AG09319 (cell line): ENCODE measurements around the gene AFF1.
A peak's percentile ranks its signal among the peaks of the same experiment; 100 is the strongest.

ENCODE experiments used
- DNase-seq: peaks from one replicate; pipeline ENCODE4 v3.0.0-alpha.2; 2010; ENCODE audit warnings: low read depth; ENCODE audit errors: extremely low read depth
- TF ChIP-seq, protein P1 (sequence below): IDR thresholded peaks from 2 replicates; pipeline ENCODE4 v1.5.1; 2011; ENCODE audit warnings: low read depth, mild to moderate bottlenecking, inconsistent platforms, low read length, moderate library complexity

Gene AFF1

GRCh38 chr4:86946868-86947500, 12.2 kb downstream of the AFF1 start:
- TF ChIP-seq, protein P1, sequence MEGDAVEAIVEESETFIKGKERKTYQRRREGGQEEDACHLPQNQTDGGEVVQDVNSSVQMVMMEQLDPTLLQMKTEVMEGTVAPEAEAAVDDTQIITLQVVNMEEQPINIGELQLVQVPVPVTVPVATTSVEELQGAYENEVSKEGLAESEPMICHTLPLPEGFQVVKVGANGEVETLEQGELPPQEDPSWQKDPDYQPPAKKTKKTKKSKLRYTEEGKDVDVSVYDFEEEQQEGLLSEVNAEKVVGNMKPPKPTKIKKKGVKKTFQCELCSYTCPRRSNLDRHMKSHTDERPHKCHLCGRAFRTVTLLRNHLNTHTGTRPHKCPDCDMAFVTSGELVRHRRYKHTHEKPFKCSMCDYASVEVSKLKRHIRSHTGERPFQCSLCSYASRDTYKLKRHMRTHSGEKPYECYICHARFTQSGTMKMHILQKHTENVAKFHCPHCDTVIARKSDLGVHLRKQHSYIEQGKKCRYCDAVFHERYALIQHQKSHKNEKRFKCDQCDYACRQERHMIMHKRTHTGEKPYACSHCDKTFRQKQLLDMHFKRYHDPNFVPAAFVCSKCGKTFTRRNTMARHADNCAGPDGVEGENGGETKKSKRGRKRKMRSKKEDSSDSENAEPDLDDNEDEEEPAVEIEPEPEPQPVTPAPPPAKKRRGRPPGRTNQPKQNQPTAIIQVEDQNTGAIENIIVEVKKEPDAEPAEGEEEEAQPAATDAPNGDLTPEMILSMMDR, result no peak
- DNase-seq, result no peak

GRCh38 chr4:86947501-86948120, 12.8 kb downstream of the AFF1 start:
- TF ChIP-seq, protein P1, result no peak
- no peak for DNase-seq

DNA sequence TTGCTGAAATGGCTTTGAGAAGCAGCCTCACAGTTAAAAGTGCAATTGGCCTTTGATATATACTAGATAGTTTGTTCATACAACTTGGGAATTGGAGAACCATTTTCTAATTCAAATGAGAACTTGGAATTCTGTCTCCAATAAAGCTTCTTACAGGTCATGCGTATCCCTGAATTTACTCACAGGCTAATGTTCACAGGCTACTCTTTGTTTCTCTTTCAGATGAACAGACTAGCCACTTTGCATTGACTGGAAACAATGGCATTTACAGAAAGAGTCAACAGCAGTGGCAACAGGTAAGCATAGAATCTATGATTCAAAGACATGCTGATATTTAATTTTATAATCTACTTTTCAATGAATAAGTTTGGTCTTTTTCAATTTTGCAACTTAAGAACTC, 13.5 kb downstream of the AFF1 start:
- DNase-seq, result no peak

DNA sequence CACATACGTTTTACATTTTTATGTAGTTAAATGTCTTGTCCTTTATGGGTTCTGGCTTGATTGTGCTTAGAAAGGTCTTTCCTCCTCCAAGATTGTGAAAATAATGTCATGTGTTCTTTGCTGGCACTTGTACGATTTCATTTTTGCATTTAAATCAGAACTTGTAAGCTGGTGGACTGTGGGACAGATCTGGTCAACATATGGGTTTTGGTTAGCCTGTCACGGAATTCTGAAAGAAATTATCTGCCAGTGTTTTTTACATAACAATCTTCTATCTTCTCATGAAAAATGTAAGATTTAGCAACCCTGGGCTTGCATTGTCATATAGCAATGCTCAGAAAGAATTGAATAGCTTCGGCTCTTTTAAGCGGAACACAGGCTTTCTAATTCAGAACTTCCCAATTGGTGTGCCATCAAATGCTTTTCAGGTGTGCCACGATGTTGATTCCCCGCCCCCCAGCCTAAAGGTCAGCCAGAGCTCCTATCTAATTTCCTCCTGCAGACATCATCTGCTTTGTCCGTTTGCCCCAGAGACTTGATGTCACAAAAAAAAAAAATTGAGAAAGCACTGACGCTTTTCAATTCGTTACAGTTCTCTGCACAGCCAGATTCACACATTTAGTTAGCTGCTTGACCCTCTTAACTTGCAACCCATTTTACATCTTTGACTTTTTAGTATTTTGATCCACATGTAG, 16.2 kb downstream of the AFF1 start:
- TF ChIP-seq, protein P1, result no peak
- peak; percentile 39 for DNase-seq

More for the DNA sequence above, 13.5 kb downstream of the AFF1 start:
- TF ChIP-seq, protein P1, result no peak

DNA sequence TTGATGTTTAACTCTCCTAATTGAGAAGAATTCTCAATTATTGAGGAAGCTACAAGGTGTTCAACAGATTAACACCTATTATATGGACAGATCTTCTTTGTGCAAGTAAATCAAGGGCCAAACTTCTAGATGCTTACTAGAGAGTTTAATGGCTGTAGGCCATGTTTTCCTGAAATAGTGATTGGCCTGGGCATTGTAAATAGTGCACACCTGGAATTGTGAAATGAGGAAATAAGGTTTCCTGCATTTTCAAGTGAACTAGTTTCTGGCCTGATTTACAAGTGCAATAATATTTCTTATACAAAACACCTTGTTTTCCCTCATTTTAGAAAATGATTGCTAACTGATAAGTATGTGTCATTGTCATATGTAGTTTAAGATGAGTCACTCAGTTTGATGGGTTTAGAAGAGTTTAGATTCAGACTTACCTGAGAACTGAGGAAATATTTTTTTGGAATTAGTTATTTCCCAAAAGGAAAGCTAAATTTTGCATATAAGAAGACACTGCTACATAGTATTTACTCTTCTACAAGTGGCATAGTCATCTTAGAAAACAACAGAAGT, 21.2 kb downstream of the AFF1 start:
- DNase-seq, result no peak
- TF ChIP-seq, protein P1, result no peak

DNA sequence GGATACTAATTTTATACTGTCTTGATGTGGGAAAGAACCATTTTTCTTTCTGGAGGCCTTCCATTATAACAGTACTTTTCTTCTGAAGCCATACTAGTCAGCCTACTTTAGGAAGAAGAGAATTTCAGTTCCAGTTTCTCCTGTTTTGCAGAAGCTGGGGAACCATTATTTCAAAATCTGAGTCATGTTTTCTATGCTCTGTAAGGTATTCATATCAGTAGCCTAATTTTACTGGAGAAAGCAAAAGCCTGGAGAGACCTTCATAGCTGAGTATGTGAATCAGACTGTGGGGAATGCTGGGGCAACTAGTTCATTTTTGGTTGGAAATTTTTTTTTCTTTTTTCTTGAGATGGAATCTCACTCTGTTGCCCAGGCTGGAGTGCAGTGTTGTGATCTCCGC, 22.4 kb downstream of the AFF1 start:
- TF ChIP-seq, protein P1, result no peak
- DNase-seq, result no peak
